AG09309 (cell line): Measurements from ENCODE around the gene DLL4.

Experiments used
- DNase-seq: peaks from one replicate; pipeline ENCODE4 v3.0.0-alpha.2; 2010; ENCODE audit warnings: low read depth
- H3K4me3 ChIP-seq: 2 replicates; pipeline ENCODE4 v1.5.1; 2011; ENCODE audit warnings: mild to moderate bottlenecking, low read depth, low read length, moderate library complexity; ENCODE audit not compliant: control insufficient read depth
- CTCF ChIP-seq: IDR thresholded peaks from 2 replicates; pipeline ENCODE4 v1.5.1; 2011; ENCODE audit warnings: mild to moderate bottlenecking, low read depth, low read length, inconsistent platforms; ENCODE audit not compliant: insufficient read depth, control insufficient read depth; ENCODE audit errors: missing control alignments

DLL4 gene

GRCh38 chr15:40964006-40964405, 34.9 kb downstream of the DLL4 start:
- no peak overlapping the region for H3K4me3 ChIP-seq
- no peak for TF ChIP-seq CTCF
- no peak for DNase-seq

GRCh38 chr15:40964634-40965033, 35.5 kb downstream of the DLL4 start:
- TF ChIP-seq CTCF: no peak
- H3K4me3 ChIP-seq: no peak overlapping the region
- DNase-seq: no peak

GRCh38 chr15:40968290-40969085, 39.3 kb downstream of the DLL4 start:
- no peak for DNase-seq
- no peak overlapping the region for H3K4me3 ChIP-seq
- no peak for TF ChIP-seq CTCF

GRCh38 chr15:40969363-40969762, 40.2 kb downstream of the DLL4 start:
- no peak for DNase-seq
- TF ChIP-seq CTCF: no peak
- no peak overlapping the region for H3K4me3 ChIP-seq

- DNase-seq: no peak
- no peak overlapping the region for H3K4me3 ChIP-seq
- TF ChIP-seq CTCF: peak; percentile 3
These were observed 45.7 kb downstream of the DLL4 start for GRCh38 chr15:40974879-40975278.

GRCh38 chr15:40976819-40977218, 47.7 kb downstream of the DLL4 start:
- no peak for TF ChIP-seq CTCF
- no peak for DNase-seq
- no peak overlapping the region for H3K4me3 ChIP-seq
